K562 (cell line): ENCODE measurements around the gene TK1. TPM values are rescaled to one million over a fixed set of nuclear protein-coding genes. Genes with fewer than 3 reads are reported as not detected.

Experiments used
- FOXK1 ChIP-seq: sonication (generic); formaldehyde crosslinking; IDR thresholded peaks from 2 replicates; pipeline ENCODE4 v1.8.0; 2022; ENCODE audit warnings: missing genetic modification reagents, mild to moderate bottlenecking, borderline replicate concordance
- FOXO4 ChIP-seq: fragments of 450-650 bp; formaldehyde crosslinking; IDR thresholded peaks from 2 replicates; pipeline ENCODE4 v1.4.0; 2020; ENCODE audit warnings: mild to moderate bottlenecking, moderate library complexity
- FOXP4 ChIP-seq: sonication (generic); formaldehyde crosslinking; IDR thresholded peaks from 2 replicates; pipeline ENCODE4 v1.8.0; 2022; ENCODE audit warnings: mild to moderate bottlenecking, missing genetic modification reagents, borderline replicate concordance
- HLTF ChIP-seq: fragments of 450-650 bp; IDR thresholded peaks from 2 replicates; pipeline ENCODE4 v1.6.1; 2016
- PRDM10 ChIP-seq: fragments of 450-650 bp; IDR thresholded peaks from 2 replicates; pipeline ENCODE4 v1.6.1; 2018; ENCODE audit not compliant: partially characterized antibody
- REST ChIP-seq, 2 experiments: fragments of 450-650 bp; formaldehyde crosslinking in 1 of 2; IDR thresholded peaks; 2 replicates each; pipeline versions ENCODE4 v1.4.0 to v1.6.1; 2014 to 2020; ENCODE audit warnings: mild to moderate bottlenecking in 2 of 2, borderline replicate concordance in 1 of 2, low read depth in 1 of 2
- RUNX1 ChIP-seq: sonication (generic); IDR thresholded peaks from 2 replicates; pipeline ENCODE4 v1.6.1; 2016; ENCODE audit warnings: antibody characterized with exemption, low read depth
- U2AF2 ChIP-seq: fragments of 200-400 bp; formaldehyde crosslinking; optimal IDR thresholded peaks from 2 replicates; pipeline ENCODE3; 2017; ENCODE audit warnings: low read depth, mild to moderate bottlenecking, low read length
- ZNF584 ChIP-seq: fragments of 200-800 bp; sonication (Bioruptor generic); IDR thresholded peaks from 2 replicates; pipeline ENCODE4 v1.6.1; 2016; ENCODE audit warnings: low read depth, mild to moderate bottlenecking, missing genetic modification characterization, missing compliant biosample characterization
- polyA plus RNA-seq, 8 experiments: library from polyadenylated mRNA; depleted of rRNA in 4 of 8; stranded (reverse) in 5 of 8; unstranded in 3 of 8; fragments of >200 nt; fragmentation: Nextera tagmentation in 2 of 8; fragmentation: Illumina TruSeq in 1 of 8; extraction: Ambion mirVana in 2 of 8; extraction: Trizol in 1 of 8; gene quantifications; 2 replicates each; pipeline versions ENCODE4 v1.2.1 to v1.2.3, GENCODE V29; 2011 to 2014; ENCODE audit warnings: inconsistent platforms in 1 of 8, missing spikeins in 1 of 8
- total RNA-seq, 7 experiments: library from RNA; depleted of rRNA in 6 of 7; stranded (reverse); fragments of >200 nt in 6 of 7; fragmentation: Illumina TruSeq in 2 of 7; extraction: Trizol in 2 of 7; gene quantifications; 2 replicates each; pipeline versions ENCODE4 v1.2.1 to v1.2.3, GENCODE V29; 2011 to 2021; ENCODE audit warnings: low replicate concordance in 1 of 7

The TK1 gene
- total and polyA plus RNA-seq, 9 of the 15 experiments (the other 6 are each of a cell fraction or from before 2014, with no cell fraction given): 8.4 to 280 (median 103) TPM

- TF ChIP-seq FOXP4 (CRISPR knock-in tag) (peak; percentile 44; the same call in 1 of the 2 replicates), ZNF584 (CRISPR knock-in tag) (no peak), FOXO4 (CRISPR knock-in tag) (no peak), U2AF2 (no peak), HLTF (0 out of 2 replicates have a peak, but pooled peaks have one; percentile 11), PRDM10 (peak; percentile 47), FOXK1 (0 out of 2 replicates have a peak, but pooled peaks have one; percentile 42), RUNX1 (no peak), REST (IDR thresholded peaks at IDR 0.05; ENCODE audit: borderline replicate concordance) (peak; percentile 53; the same call in 1 of the 2 replicates), REST (CRISPR knock-in tag; IDR thresholded peaks at IDR 0.05; ENCODE audit: low read depth) (no peak)
Observed at GRCh38 chr17:78137392-78138203, 49.3 kb downstream of the TK1 start (continued).
